Raji (cell line): ENCODE data around the gene FER1L5.

Source experiments
- POLR2A ChIP-seq: IDR thresholded peaks from 2 replicates; pipeline ENCODE4 v1.6.1; 2011; ENCODE audit warnings: low read depth, low read length, control low read depth; ENCODE audit not compliant: insufficient read depth

The FER1L5 gene

GRCh38 chr2:96623116-96623515 lies 19.4 kb upstream of the FER1L5 start:
- no peak for TF ChIP-seq POLR2A

GRCh38 chr2:96625571-96626552 lies 16.7 kb upstream of the FER1L5 start:
- no peak for TF ChIP-seq POLR2A

GRCh38 chr2:96626553-96626942 lies 16.0 kb upstream of the FER1L5 start:
- TF ChIP-seq POLR2A: no peak

GRCh38 chr2:96631804-96632435 lies 10.6 kb upstream of the FER1L5 start:
- no peak for TF ChIP-seq POLR2A

- TF ChIP-seq POLR2A: no peak
Observed at GRCh38 chr2:96633641-96634040, 8.9 kb upstream of the FER1L5 start.

GRCh38 chr2:96636551-96637171 lies 5.9 kb upstream of the FER1L5 start:
- TF ChIP-seq POLR2A: no peak

- no peak for TF ChIP-seq POLR2A
Observed at GRCh38 chr2:96637385-96638143, 5.0 kb upstream of the FER1L5 start.

- peak; percentile 93 for TF ChIP-seq POLR2A
Observed at GRCh38 chr2:96638144-96639121, 4.1 kb upstream of the FER1L5 start, which contains the start of gene KANSL3. KANSL3 (minus strand) TSS chr2:96638312; CDS start chr2:96637135, 1,177 bp downstream.

GRCh38 chr2:96647681-96648080 lies 5.1 kb downstream of the FER1L5 start:
- no peak for TF ChIP-seq POLR2A

- TF ChIP-seq POLR2A: no peak
Observed at GRCh38 chr2:96648306-96648930, 5.9 kb downstream of the FER1L5 start.

GRCh38 chr2:96649342-96649741 lies 6.8 kb downstream of the FER1L5 start:
- TF ChIP-seq POLR2A: no peak

GRCh38 chr2:96651793-96652192 lies 9.2 kb downstream of the FER1L5 start:
- TF ChIP-seq POLR2A: no peak

- no peak for TF ChIP-seq POLR2A
Observed at GRCh38 chr2:96655526-96655925, 13.0 kb downstream of the FER1L5 start.
